Fibroblast of mammary gland (primary cell): ENCODE results near the gene FBXL7.

Experiments
- DNase-seq: peaks from one replicate; pipeline ENCODE4 v3.0.0-alpha.2; 2010; ENCODE audit warnings: low read depth
- H3K4me3 ChIP-seq: 2 replicates; pipeline ENCODE4 v1.5.1; 2011; ENCODE audit warnings: low read depth, mild to moderate bottlenecking, low read length, moderate library complexity; ENCODE audit not compliant: control insufficient read depth
- TF ChIP-seq, protein P1 (sequence below): conservative IDR thresholded peaks from 2 replicates; pipeline ENCODE4 v1.5.1; 2011; ENCODE audit warnings: low read depth, low read length, inconsistent platforms; ENCODE audit not compliant: control insufficient read depth, insufficient read depth

Gene FBXL7

GRCh38 chr5:15933259-15934207, 433.6 kb downstream of the FBXL7 start:
- no peak overlapping the region for H3K4me3 ChIP-seq
- TF ChIP-seq, protein P1, sequence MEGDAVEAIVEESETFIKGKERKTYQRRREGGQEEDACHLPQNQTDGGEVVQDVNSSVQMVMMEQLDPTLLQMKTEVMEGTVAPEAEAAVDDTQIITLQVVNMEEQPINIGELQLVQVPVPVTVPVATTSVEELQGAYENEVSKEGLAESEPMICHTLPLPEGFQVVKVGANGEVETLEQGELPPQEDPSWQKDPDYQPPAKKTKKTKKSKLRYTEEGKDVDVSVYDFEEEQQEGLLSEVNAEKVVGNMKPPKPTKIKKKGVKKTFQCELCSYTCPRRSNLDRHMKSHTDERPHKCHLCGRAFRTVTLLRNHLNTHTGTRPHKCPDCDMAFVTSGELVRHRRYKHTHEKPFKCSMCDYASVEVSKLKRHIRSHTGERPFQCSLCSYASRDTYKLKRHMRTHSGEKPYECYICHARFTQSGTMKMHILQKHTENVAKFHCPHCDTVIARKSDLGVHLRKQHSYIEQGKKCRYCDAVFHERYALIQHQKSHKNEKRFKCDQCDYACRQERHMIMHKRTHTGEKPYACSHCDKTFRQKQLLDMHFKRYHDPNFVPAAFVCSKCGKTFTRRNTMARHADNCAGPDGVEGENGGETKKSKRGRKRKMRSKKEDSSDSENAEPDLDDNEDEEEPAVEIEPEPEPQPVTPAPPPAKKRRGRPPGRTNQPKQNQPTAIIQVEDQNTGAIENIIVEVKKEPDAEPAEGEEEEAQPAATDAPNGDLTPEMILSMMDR, result no peak
- peak; percentile 13 for DNase-seq

- no peak for DNase-seq
- no peak overlapping the region for H3K4me3 ChIP-seq
- TF ChIP-seq, protein P1, result no peak
Observed at GRCh38 chr5:15936505-15937245, 436.7 kb downstream of the FBXL7 start.

DNA sequence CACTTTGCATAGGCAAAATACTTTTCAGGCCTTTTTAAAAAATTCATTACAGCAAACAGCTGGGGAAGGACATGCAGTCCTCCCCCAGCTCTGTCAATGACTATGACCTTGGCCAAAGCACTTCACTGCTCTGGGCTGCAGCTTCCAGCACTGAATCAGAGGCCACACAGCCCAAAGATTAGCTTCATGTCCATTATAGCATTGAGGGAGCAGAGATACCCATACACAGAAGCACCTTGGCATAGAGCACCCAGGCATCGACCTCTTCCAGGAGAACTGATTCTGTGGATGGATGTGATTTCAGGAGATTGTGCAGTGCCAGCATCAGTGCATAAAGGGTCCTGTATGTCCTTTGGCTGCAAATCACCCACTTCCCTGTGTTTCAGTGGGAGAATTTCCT, 437.7 kb downstream of the FBXL7 start:
- TF ChIP-seq, protein P1, result no peak
- no peak for DNase-seq
- no peak overlapping the region for H3K4me3 ChIP-seq

- DNase-seq, result peak; percentile 29
- TF ChIP-seq, protein P1, result no peak
Observed at GRCh38 chr5:15938186-15938585, 438.2 kb downstream of the FBXL7 start.

GRCh38 chr5:15938961-15939360, 439.0 kb downstream of the FBXL7 start:
- TF ChIP-seq, protein P1, result no peak
- DNase-seq, result peak; percentile 92
- H3K4me3 ChIP-seq, result no peak overlapping the region

More at GRCh38 chr5:15938186-15938585, 438.2 kb downstream of the FBXL7 start:
- no peak overlapping the region for H3K4me3 ChIP-seq

- no peak for DNase-seq
- H3K4me3 ChIP-seq, result no peak overlapping the region
- TF ChIP-seq, protein P1, result no peak
Observed at GRCh38 chr5:15940905-15941304, 440.9 kb downstream of the FBXL7 start.
